ENCODE data around the gene BARHL1. TPM values are rescaled to one million over a fixed set of nuclear protein-coding genes. Genes with fewer than 3 reads are reported as not detected.
A peak's percentile ranks its signal among the peaks of the same experiment; 100 is the strongest.

Gene BARHL1
- total RNA-seq, 1 experiment from 2014 or later, result not detected

DNA sequence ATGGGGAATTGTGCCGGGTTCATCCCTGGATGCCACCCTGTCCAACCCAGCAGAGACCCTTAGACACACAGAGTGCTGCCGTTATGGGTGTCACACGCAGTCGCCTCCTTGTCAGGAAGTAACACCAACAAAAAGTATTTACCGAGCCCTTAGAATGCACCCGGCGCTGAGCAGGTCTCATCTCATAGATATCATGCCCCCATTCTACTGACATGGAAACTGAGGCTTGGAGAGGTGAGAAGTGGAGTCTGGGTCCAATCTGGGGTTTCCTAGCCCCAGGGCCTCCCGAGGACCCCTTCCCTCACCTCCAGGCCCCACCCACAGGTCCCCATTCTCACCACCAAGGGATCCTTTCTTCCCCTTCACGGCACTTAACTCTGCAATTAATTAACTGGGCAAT, 36.8 kb upstream of the BARHL1 start:
- Histone ChIP-seq H2BK20ac (ENCODE audit: low read depth, low read length, poor library complexity, severe bottlenecking) (no peak overlapping the region), H3K79me2 (ENCODE audit: insufficient read depth, low read length) (no peaks in the 10 kb centered on the region), H3K14ac (ENCODE audit: insufficient read depth, low read length) (no peak overlapping the region), H2BK120ac (ENCODE audit: low read depth, low read length, poor library complexity, severe bottlenecking) (no peak overlapping the region), H2BK12ac (ENCODE audit: insufficient read length, low read depth, low read length) (no peak overlapping the region), H3K4me1 (ENCODE audit: insufficient read depth, low read length) (peaks cover 2% of the 10 kb centered on the region; the same call in 1 of the 2 replicates), H3K4me2 (ENCODE audit: insufficient read depth, insufficient read length, low read length) (no peak overlapping the region), H3K56ac (ENCODE audit: insufficient read length, low read depth, low read length) (no peak overlapping the region), H2AK5ac (ENCODE audit: insufficient read length, low read length) (no peak overlapping the region), H3K9me3 (ENCODE audit: control insufficient read depth, low read depth, low read length) (no peaks in the 10 kb centered on the region), H4K20me1 (ENCODE audit: control insufficient read depth, insufficient read depth, insufficient read length) (no peaks in the 10 kb centered on the region), H3K23me2 (ENCODE audit: insufficient read length, low read depth, low read length, poor library complexity, severe bottlenecking) (peaks cover 8% of the 10 kb centered on the region), H3K79me1 (ENCODE audit: insufficient read depth, low read depth, low read length, poor library complexity, severe bottlenecking) (no peaks in the 10 kb centered on the region), H3T11ph (ENCODE audit: low read length) (no peak overlapping the region), H2BK5ac (ENCODE audit: insufficient read length, low read length) (no peak overlapping the region), H3K23ac (ENCODE audit: insufficient read length, low read depth, low read length) (no peak overlapping the region), H3K18ac (ENCODE audit: insufficient read length, low read depth, low read length) (no peak overlapping the region), H3K27ac (ENCODE audit: insufficient read length, low read depth, low read length) (no peak overlapping the region), H4K91ac (ENCODE audit: insufficient read length, low read depth, low read length) (no peak overlapping the region), H3K9ac (ENCODE audit: extremely low read depth, insufficient read length, low read length) (no peak overlapping the region), H4K8ac (replicated peaks; ENCODE audit: insufficient read length, low read depth, low read length) (no peak overlapping the region), H4K5ac (ENCODE audit: insufficient read length, low read depth, low read length) (no peak overlapping the region), H2AFZ (ENCODE audit: low read length) (no peak overlapping the region), H3K27me3 (ENCODE audit: insufficient read depth, low read length) (no peaks in the 10 kb centered on the region), H3K4ac (ENCODE audit: low read depth, low read length) (no peak overlapping the region), H2BK15ac (ENCODE audit: low read depth, low read length) (no peak overlapping the region)
- no peak for DNase-seq
- peaks cover 5% of the 10 kb centered on the region for H3K27me3 Mint-ChIP-seq (ENCODE audit: low read depth)
- TF ChIP-seq, protein P1, sequence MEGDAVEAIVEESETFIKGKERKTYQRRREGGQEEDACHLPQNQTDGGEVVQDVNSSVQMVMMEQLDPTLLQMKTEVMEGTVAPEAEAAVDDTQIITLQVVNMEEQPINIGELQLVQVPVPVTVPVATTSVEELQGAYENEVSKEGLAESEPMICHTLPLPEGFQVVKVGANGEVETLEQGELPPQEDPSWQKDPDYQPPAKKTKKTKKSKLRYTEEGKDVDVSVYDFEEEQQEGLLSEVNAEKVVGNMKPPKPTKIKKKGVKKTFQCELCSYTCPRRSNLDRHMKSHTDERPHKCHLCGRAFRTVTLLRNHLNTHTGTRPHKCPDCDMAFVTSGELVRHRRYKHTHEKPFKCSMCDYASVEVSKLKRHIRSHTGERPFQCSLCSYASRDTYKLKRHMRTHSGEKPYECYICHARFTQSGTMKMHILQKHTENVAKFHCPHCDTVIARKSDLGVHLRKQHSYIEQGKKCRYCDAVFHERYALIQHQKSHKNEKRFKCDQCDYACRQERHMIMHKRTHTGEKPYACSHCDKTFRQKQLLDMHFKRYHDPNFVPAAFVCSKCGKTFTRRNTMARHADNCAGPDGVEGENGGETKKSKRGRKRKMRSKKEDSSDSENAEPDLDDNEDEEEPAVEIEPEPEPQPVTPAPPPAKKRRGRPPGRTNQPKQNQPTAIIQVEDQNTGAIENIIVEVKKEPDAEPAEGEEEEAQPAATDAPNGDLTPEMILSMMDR (conservative IDR thresholded peaks at IDR 0.05), result no peak
- H3K9me3 Mint-ChIP-seq, result no peaks in the 10 kb centered on the region
- H3K4me1 Mint-ChIP-seq, result peaks cover 32 to 50% of the 10 kb centered on the region in 2 experiments
- H3K27ac Mint-ChIP-seq, result no peak overlapping the region
- no peaks in the 10 kb centered on the region for H3K36me3 Mint-ChIP-seq (ENCODE audit: insufficient read depth in 1 of 3, low read depth in 3 of 3)
- peak overlapping the region; percentile 58 to 80; a peak in 2 of 5 replicates for H3K4me3 Mint-ChIP-seq
- WGBS (ENCODE audit: extremely low coverage, insufficient read length, low lambda C conversion rate), result no CpG with 5 or more reads among the region's 9 CpGs
